Activated naive CD4-positive, alpha-beta T cell treated with anti-CD3 and anti-CD28 coated beads, Interleukin-2, amount 10 ng/mL, durations not matched to agents 7 days and 5 days (primary cell): ENCODE results near the gene GPR146.
A peak's percentile ranks its signal among the peaks of the same experiment; 100 is the strongest.
"Not testable (repeated sequence)": the region's sequence is repeated elsewhere in the genome, so short reads cannot be mapped to it uniquely, and the experiment has no call there.

Experiments used
- CTCF ChIA-PET: fragments of 350-600 bp; sonication (Branson Sonifier 250); formaldehyde crosslinking; loops from one replicate; lab custom pipeline; 2021; ENCODE audit warnings: antibody characterized with exemption; lab: Charles Lee
- DNase-seq: peaks from one replicate; pipeline ENCODE4 v3.0.0-alpha.2; 2020
- H3K27ac Mint-ChIP-seq: one replicate; pipeline ENCODE4 v1.8.0; 2021; ENCODE audit warnings: mild to moderate bottlenecking, moderate library complexity, mixed read lengths
- H3K27me3 Mint-ChIP-seq: one replicate; pipeline ENCODE4 v1.8.0; 2021; ENCODE audit warnings: mild to moderate bottlenecking, mixed read lengths
- H3K36me3 Mint-ChIP-seq: one replicate; pipeline ENCODE4 v1.8.0; 2021; ENCODE audit warnings: mixed read lengths
- H3K4me1 Mint-ChIP-seq: one replicate; pipeline ENCODE4 v1.8.0; 2021; ENCODE audit warnings: mixed read lengths
- H3K4me3 Mint-ChIP-seq: one replicate; pipeline ENCODE4 v1.8.0; 2021; ENCODE audit warnings: mild to moderate bottlenecking, moderate library complexity, mixed read lengths
- H3K9me3 Mint-ChIP-seq: one replicate; pipeline ENCODE4 v1.8.0; 2021; ENCODE audit warnings: mixed read lengths

The GPR146 gene

GRCh38 chr7:1044189-1045068, at the start of gene GPR146:
Gene GPR146 (plus strand): TSS chr7:1044546. CDS start chr7:1057516, 12,970 bp downstream.
- H3K27ac Mint-ChIP-seq: peak within 1 kb of the TSS; percentile 86
- CTCF ChIA-PET: interaction anchor here (0.6 to 5.2 kb wide), 11 partner anchors 9 to 132 kb away, joined by 3 to 43 read pairs (median 4); no protein-coding TSS in a partner anchor
- H3K4me3 Mint-ChIP-seq: peak within 1 kb of the TSS; percentile 84
- no peaks in the 10 kb centered on the region for H3K36me3 Mint-ChIP-seq
- H3K9me3 Mint-ChIP-seq: no peaks in the 10 kb centered on the region
- H3K27me3 Mint-ChIP-seq: no peaks in the 10 kb centered on the region
- DNase-seq: peak; percentile 93
- H3K4me1 Mint-ChIP-seq: peaks cover 69% of the 10 kb centered on the region

- Mint-ChIP-seq H3K36me3 (no peaks in the 10 kb centered on the region), H3K9me3 (no peaks in the 10 kb centered on the region), H3K4me3 (no peak overlapping the region), H3K27ac (no peak overlapping the region), H3K4me1 (no peaks in the 10 kb centered on the region), H3K27me3 (peaks cover 4% of the 10 kb centered on the region)
- no peak for DNase-seq
- CTCF ChIA-PET: interaction anchor here (1.6 to 8.7 kb wide), 12 partner anchors 19 to 180 kb away, joined by 3 to 247 read pairs (median 18); partner anchors contain the start of genes COX19, GPR146 and ZFAND2A
Observed at GRCh38 chr7:994592-995308, 49.6 kb upstream of the GPR146 start.

GRCh38 chr7:995571-995970, 48.8 kb upstream of the GPR146 start:
- Mint-ChIP-seq H3K27ac (no peak overlapping the region), H3K4me3 (no peak overlapping the region), H3K9me3 (no peaks in the 10 kb centered on the region), H3K27me3 (peaks cover 4% of the 10 kb centered on the region), H3K4me1 (no peaks in the 10 kb centered on the region), H3K36me3 (no peaks in the 10 kb centered on the region)
- CTCF ChIA-PET: interaction anchor here (1.8 to 8.7 kb wide), 6 partner anchors 20 to 179 kb away, joined by 7 to 247 read pairs (median 44); partner anchors contain the start of genes COX19 and GPR146
- no peak for DNase-seq

- H3K27me3 Mint-ChIP-seq: peaks cover 4% of the 10 kb centered on the region
- no peaks in the 10 kb centered on the region for H3K4me1 Mint-ChIP-seq
- H3K36me3 Mint-ChIP-seq: no peaks in the 10 kb centered on the region
- DNase-seq: no peak
- H3K9me3 Mint-ChIP-seq: no peaks in the 10 kb centered on the region
- H3K27ac Mint-ChIP-seq: no peak overlapping the region
- CTCF ChIA-PET: interaction anchor here (4.8 to 8.7 kb wide), 2 partner anchors 47 to 68 kb away, joined by 43 to 247 read pairs; partner anchors contain the start of gene GPR146
- H3K4me3 Mint-ChIP-seq: no peak overlapping the region
Observed at GRCh38 chr7:996079-996872, 48.1 kb upstream of the GPR146 start.

- CTCF ChIA-PET: interaction anchor here (1.3 to 8.7 kb wide), 2 partner anchors 26 to 67 kb away, joined by 3 to 247 read pairs; no protein-coding TSS in a partner anchor
- no peak for DNase-seq
- Mint-ChIP-seq H3K4me3 (no peak overlapping the region), H3K4me1 (no peaks in the 10 kb centered on the region), H3K27ac (no peak overlapping the region), H3K27me3 (peaks cover 4% of the 10 kb centered on the region), H3K36me3 (no peaks in the 10 kb centered on the region), H3K9me3 (no peaks in the 10 kb centered on the region)
Observed at GRCh38 chr7:997404-998395, 46.6 kb upstream of the GPR146 start.

- Mint-ChIP-seq H3K36me3 (no peaks in the 10 kb centered on the region), H3K4me3 (no peak overlapping the region), H3K4me1 (no peaks in the 10 kb centered on the region), H3K9me3 (no peaks in the 10 kb centered on the region), H3K27ac (no peak overlapping the region), H3K27me3 (no peaks in the 10 kb centered on the region)
- CTCF ChIA-PET: interaction anchor here (8.7 kb wide), 1 partner anchor 65 kb away, joined by 247 read pairs; no protein-coding TSS in a partner anchor
- DNase-seq: no peak
Observed at GRCh38 chr7:999149-999879, 45.0 kb upstream of the GPR146 start.

GRCh38 chr7:999941-1000935, 44.1 kb upstream of the GPR146 start:
- H3K4me1 Mint-ChIP-seq: no peaks in the 10 kb centered on the region
- no peak overlapping the region for H3K4me3 Mint-ChIP-seq
- no peaks in the 10 kb centered on the region for H3K36me3 Mint-ChIP-seq
- CTCF ChIA-PET: no interaction called here
- H3K27me3 Mint-ChIP-seq: no peaks in the 10 kb centered on the region
- H3K9me3 Mint-ChIP-seq: no peaks in the 10 kb centered on the region
- no peak for DNase-seq
- no peak overlapping the region for H3K27ac Mint-ChIP-seq

- H3K9me3 Mint-ChIP-seq, CTCF ChIA-PET, H3K27ac Mint-ChIP-seq: not testable (repeated sequence)
Observed at GRCh38 chr7:1001069-1001770, 43.1 kb upstream of the GPR146 start.

GRCh38 chr7:1002026-1002425, 42.3 kb upstream of the GPR146 start:
- H3K27me3 Mint-ChIP-seq, CTCF ChIA-PET, H3K9me3 Mint-ChIP-seq, DNase-seq, H3K4me3 Mint-ChIP-seq, H3K36me3 Mint-ChIP-seq, H3K27ac Mint-ChIP-seq, H3K4me1 Mint-ChIP-seq: not testable (repeated sequence)

More at GRCh38 chr7:1001069-1001770, 43.1 kb upstream of the GPR146 start:
- not testable (repeated sequence) for H3K27me3 Mint-ChIP-seq, H3K4me3 Mint-ChIP-seq, DNase-seq, H3K4me1 Mint-ChIP-seq, H3K36me3 Mint-ChIP-seq

- H3K4me3 Mint-ChIP-seq, CTCF ChIA-PET, H3K9me3 Mint-ChIP-seq: not testable (repeated sequence)
Observed at GRCh38 chr7:1002445-1002844, 41.9 kb upstream of the GPR146 start.

More at GRCh38 chr7:1002445-1002844, 41.9 kb upstream of the GPR146 start:
- not testable (repeated sequence) for DNase-seq, H3K27me3 Mint-ChIP-seq, H3K27ac Mint-ChIP-seq, H3K4me1 Mint-ChIP-seq, H3K36me3 Mint-ChIP-seq
